Adipose tissue (tissue), 3 donors: Measurements from ENCODE around the gene PKP4. TPM values are rescaled to one million over a fixed set of nuclear protein-coding genes. Genes with fewer than 3 reads are reported as not detected.
"Not testable (repeated sequence)": the region's sequence is repeated elsewhere in the genome, so short reads cannot be mapped to it uniquely, and the experiment has no call there.

ENCODE experiments used
- H3K27ac ChIP-seq: one replicate; pipeline ENCODE4 v1.5.1; 2013; ENCODE audit warnings: low read depth, low read length
- WGBS, 3 donors: extraction: QIAGEN DNeasy Blood & Tissue Kit; methylation state at CpG; one replicate each; pipeline ENCODE4 v1.1.7; 2013; 5-methylcytosine and 5-hydroxymethylcytosine counted together
- polyA plus RNA-seq, 3 donors: library from polyadenylated mRNA; stranded (reverse); fragments of 200-250 nt; gene quantifications; one replicate each; pipeline ENCODE4 v1.2.3, GENCODE V29; 2013
- donor health status: healthy with polysubstance abuse.
- donor health status: Bipolar disorder and iron deficiency.
- donor health status: healthy.

The PKP4 gene
- polyA plus RNA-seq, 3 donors = 11.5 to 35.2 (median 25.9) TPM

DNA sequence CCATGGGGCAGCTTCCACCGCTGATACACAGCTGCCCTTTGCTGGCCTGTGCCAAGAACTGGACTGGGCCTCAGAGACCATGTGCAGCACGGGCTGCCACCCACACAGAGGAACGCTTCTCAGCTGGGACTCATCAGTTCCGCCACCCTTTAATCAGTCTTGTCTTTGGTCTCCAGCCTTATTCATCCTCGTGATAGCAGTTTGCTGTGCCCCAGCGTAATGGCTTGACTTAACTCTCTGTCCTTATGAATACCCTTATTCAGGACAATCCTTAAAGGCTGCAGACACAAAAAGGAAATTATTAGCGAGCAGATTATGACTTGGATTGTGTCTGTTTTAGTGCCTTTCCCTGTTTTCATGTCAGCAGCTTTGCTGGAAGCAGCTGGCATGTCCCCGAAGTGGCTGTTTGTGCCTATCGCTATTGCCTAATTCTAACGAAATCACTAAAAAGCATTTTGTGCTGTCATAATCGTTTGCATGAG, 229.5 kb downstream of the PKP4 start:
- H3K27ac ChIP-seq = no peak overlapping the region
- 53 to 55% (median 53%) methylated on average over 11 of the region's 11 CpGs for WGBS, 3 donors

DNA sequence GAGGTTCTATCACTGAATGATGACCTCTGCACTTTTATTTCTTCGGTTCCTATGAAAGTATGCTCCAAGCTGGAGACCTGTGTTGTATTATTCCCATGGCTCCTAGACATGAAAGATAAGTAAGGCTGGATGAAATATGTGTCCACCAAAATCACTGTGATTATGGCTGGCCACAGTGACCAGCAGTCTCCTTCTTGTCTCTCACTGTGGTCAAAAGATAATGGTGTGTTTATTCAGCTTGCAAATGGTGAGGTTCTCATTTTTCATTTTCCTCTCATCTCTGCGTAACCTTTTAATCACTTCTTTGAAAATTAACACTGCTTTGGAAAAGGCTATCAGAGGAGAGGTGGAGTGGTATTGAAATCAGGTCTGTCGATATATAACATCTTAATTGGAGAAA, 230.6 kb downstream of the PKP4 start:
- WGBS, 3 donors = 83 to 98% (median 95%) methylated on average over 3 of the region's 3 CpGs

DNA sequence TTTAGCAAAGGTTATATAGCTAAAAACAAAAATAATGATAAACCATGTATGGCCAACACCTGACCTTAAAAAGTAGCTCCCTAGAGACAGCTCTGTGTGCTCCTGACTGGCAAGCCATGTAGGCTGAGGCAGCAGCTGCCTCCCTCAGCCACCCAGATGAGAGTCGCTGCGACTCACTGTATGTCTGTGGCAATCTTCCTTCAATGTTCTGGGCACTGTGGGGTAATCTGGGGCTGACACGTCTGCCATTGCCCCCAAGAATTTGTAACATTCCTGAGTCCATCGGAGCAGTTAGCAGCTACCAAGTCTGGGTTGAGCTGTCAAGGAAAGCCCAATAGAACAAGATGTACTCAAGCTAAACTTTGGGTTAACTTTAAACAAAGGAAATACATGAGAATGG, 232.0 kb downstream of the PKP4 start:
- H3K27ac ChIP-seq = no peak overlapping the region
- 78 to 83% (median 80%) methylated on average over 4 of the region's 4 CpGs for WGBS, 3 donors

More for the DNA sequence above, 230.6 kb downstream of the PKP4 start:
- no peak overlapping the region for H3K27ac ChIP-seq

DNA sequence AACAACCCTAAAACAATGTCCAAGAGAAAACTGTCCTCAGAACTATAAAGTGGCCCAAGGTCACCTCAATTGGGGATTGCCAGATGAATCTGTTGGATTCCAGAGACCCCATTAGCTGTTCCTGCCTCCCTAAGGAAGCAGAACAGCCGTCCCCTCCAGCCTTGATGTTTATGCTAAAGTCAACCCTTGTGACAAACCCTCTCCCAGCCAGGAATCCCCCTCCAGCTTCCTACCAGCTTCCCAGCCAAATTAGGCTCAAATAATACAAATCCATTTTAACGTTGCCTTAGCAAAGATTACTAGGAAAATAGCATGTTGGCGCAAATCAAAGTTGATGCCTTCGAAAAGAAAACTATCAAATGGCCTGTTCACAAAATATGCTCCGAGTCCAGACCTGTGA, 232.6 kb downstream of the PKP4 start:
- no peak overlapping the region for H3K27ac ChIP-seq
- 77 to 86% (median 78%) methylated on average over 5 of the region's 5 CpGs for WGBS, 3 donors

DNA sequence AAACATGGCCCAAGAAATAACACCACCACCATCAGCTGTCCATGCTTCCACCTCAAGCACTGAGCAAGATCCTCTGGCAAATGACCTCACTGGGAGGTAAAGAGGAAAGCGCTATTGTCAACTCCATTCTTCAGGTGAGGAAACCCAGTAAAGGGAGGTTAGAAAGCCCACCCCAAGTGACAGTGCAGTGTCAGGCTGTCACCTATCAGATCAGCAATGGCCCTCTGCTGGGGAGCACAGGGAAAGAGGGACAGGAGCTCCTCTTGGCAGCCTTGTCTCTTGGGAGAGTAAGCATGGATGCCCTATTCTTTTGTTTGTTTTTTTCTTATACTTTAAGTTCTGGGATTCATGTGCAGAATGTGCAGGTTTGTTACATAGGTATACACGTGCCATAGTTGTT, 234.1 kb downstream of the PKP4 start:
- no peak overlapping the region for H3K27ac ChIP-seq
- WGBS, 3 donors = 88 to 93% (median 91%) methylated on average over 2 of the region's 2 CpGs

DNA sequence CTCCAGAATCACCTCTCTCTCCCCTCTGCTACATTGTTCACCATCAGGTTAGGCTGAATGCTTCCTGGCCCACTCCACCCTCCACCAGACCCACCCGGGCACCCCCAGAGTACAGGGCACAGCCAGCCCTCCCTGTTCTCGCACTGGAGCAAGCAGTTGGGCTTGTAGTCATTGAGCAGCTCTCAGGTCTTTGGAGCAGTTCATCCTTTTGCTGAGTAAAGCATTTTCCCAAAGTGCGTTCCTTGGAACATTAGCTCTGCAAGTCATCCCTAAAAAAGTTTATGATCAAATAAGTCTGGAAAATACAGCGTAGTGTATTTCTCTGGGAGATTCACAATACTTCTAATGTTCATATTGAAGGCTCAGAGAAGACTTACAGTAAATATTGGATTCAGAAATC, 234.9 kb downstream of the PKP4 start:
- 82 to 93% (median 87%) methylated on average over 4 of the region's 4 CpGs for WGBS, 3 donors
- no peak overlapping the region for H3K27ac ChIP-seq

DNA sequence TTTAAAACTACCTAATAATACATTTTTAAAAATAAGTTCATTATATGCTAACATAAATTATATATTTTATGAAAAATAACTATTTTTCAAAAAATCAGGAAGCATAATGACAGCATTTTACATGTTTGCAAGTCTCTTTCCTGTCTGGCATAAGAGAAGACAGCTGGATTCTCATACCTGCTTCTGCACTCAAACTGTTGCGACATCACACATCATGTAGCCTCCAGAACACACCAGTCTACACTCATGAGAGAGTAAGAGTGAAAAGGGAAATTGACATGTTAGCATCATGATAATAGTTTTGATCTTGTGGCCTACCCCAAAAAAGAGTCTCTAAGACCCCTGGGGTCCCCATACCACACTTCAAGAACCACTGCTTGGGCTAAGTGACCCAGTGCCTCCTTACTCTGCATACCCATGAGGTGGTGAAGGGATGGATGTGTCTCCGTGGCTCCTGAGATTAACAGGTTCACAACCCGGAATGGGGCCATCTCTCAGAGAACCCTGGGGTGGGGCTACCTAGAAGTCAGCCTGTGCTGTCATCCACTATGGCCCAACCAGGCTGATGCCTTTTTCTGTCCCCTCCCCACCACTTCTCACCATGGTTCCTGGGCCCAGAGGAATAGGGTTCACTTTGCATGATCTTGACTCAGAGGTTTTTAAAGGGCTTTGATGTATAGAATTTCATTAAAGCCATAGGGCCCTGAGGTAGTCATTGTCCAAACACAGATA, 235.8 kb downstream of the PKP4 start:
- no peak overlapping the region for H3K27ac ChIP-seq
- WGBS, 3 donors = 87 to 94% (median 90%) methylated on average over 3 of the region's 3 CpGs

DNA sequence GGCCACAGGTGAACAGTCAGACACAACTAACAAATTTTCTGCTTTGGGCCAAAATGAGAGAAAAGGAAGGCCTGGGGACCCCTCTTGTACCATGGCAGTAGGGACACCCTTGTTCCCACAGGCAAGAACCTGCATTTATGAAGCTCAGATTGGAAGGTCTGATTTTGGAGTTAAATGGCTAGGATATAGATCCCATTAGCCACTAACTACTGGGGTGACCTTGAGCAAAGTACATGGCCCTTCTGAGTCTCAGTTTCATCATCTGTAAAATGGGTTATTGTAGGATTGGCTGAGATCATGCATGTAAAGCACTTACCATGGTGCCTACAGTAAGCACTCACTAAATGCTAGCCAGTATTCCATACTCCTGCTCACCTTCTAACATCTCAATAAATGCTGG, 236.7 kb downstream of the PKP4 start:
- no peak overlapping the region for H3K27ac ChIP-seq

DNA sequence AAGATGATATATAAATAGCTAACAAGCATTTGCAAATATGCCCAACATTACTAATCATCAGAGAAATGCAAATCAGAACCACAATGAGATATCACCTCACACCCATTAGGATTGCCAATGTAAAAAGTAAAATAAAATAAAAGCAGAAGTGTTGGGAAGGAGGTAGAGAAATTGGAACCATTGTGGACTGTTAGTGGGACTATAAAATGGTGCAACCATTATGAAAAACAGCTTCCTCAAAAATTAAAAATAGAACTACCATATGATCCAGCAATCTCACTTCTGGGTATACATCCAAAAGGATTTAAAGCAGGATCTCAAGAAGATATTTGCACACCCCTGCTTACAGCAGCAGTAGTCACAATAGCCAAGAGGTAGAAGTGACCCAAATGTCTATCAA, 238.6 kb downstream of the PKP4 start:
- H3K27ac ChIP-seq = no peak overlapping the region

DNA sequence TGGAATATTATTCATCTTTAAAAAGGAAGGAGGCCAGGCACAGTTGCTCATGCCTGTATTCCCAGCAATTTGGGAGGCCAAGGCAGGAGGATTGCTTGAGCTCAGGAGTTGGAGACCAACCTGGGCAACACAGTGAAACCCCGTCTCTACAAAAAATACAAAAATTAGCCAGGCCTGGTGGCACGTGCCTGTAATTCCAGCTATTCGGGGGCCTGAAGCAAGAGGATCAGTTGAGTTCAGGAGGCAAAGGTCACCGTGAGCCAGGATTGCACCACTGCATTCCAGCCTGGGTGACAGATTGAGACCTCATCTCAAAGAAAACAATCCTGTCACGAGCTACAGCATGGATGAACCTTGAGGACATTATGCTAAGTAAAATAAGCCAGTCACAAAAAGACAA, 239.0 kb downstream of the PKP4 start:
- 81 to 92% (median 92%) methylated on average over 5 of the region's 5 CpGs for WGBS, 3 donors
- H3K27ac ChIP-seq = not testable (repeated sequence)

DNA sequence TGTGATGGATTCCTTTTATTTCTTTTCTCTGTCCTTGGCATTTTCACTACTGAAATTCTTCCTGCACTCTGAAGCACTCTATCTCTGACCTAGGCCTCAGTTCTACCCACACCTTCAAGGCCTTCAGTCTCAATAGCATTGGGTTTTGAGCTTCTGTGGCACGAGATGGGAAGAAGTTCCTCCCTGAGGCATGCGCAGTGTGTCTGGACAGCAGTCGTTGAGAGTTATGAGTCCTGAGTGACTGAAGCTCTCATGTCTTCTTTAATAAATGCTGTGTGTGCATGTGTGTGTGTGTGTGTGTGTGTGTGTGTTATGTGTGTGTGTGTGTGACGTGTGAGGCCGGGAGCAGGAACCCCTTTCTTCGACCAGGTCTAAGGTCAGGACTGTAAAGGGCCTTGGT, 242.6 kb downstream of the PKP4 start:
- 84 to 88% (median 84%) methylated on average over 6 of the region's 6 CpGs for WGBS, 3 donors

DNA sequence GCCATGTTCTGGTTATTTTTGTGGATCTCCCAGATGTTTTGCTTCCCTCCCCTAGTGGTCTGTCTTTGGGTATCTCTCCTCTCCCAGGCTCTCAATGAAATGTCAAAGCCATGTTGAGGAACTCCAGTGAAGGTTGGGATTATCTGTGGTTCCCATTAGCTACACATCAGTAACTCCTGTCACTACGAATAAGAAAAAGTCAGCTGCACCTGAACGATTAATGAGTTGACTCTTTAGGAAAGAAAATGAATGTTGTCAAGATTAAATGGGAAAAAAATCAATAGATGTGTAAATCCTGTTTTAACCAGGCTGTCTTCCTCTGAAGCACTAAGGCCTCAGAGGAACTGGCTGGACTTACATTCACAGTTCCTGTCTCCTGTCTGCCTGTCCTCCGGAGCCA, 244.3 kb downstream of the PKP4 start:
- WGBS, 3 donors = 27 to 78% (median 72%) methylated on average over 3 of the region's 3 CpGs
- H3K27ac ChIP-seq = no peak overlapping the region

More for the DNA sequence above, 242.6 kb downstream of the PKP4 start:
- H3K27ac ChIP-seq = no peak overlapping the region

DNA sequence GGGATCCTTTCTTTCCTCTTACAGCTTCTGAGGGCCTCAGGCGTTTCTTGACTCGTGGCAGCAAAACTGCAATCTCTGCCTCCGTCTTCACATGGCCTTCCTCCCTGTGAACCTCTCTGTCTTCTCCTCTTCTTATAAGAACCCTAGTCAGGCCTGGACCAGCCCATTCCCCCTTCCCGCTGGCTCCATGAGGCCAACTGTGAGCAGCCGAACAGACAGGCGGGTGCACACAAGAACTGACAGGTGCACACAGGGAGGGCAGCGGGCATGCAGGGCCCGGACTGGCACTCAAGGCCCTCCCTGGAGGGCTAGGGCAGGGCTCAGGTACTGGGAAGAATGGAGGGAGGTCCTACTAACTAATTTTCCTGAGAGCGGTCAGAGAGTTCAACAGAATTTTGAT, 246.0 kb downstream of the PKP4 start:
- 80 to 86% (median 84%) methylated on average over 9 of the region's 9 CpGs for WGBS, 3 donors
- H3K27ac ChIP-seq = no peak overlapping the region

DNA sequence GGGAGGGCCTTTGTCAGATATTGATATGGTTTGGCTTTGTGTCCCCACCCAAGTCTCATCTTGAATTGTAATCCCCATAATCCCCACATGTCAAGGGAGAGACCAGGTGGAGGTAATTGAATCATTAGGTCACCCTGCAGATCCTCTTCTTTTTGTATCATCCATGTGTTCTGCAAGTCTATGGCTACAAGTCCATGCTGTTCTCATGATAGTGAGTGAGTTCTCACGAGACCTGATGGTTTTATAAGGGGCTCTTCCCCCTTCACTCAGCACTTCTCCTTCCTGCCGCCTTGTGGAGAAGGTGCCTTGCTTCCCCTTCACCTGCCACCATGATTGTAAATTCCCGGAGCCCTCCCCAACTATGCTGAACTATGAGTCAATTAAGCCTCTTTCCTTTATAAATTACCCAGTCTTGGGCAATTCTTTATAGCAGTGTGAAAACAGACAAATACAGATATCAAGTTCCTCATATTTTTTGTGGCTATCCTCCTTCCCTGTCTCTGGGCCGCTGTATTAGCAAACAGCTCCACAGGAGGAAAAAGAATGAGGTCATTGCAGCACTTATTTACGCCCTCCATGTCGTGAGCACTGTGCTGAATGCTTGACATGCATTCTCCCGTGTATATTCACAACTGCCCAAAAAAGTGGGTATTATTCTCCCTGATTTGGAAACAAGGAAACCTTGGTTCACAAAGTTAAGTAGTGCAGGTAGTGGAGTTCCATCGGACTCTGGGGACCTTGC, 248.1 kb downstream of the PKP4 start:
- 75 to 92% (median 82%) methylated on average over 8 of the region's 8 CpGs for WGBS, 3 donors
- not testable (repeated sequence) for H3K27ac ChIP-seq

DNA sequence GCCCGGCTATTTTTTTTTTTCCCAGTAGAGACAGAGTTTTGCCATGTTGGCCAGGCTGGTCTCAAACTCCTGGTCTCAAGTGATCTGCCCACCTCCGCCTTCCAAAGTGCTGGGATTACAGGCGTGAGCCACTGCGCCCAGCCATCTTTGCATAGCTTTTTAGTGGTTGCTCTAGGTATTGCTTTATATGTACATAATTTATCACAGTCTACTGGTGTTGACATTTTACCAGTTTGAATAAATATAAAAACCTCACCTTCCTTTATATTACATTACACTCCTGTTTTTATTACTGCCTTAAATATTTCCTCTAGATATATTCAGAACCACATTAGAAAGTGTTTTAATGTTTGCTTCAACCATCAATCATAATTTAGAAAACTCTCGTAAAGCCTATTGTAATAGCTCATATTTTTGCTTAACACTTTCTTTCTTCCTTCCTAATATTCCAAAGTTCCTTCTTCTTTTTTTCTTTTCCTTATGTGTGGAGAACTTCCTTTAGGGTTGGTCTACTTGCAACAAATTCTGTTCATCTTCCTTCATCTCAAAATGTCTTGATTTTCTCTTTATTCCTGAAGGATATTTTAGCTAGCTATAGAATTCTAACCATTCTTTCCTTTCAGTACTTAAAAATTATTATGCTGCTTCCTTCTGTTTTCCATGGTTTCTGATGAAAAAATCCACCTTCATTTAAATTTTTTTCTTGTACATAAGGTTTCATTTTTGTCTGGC, 256.2 kb downstream of the PKP4 start:
- 90 to 96% (median 94%) methylated on average over 5 of the region's 5 CpGs for WGBS, 3 donors
- H3K27ac ChIP-seq = no peak overlapping the region

DNA sequence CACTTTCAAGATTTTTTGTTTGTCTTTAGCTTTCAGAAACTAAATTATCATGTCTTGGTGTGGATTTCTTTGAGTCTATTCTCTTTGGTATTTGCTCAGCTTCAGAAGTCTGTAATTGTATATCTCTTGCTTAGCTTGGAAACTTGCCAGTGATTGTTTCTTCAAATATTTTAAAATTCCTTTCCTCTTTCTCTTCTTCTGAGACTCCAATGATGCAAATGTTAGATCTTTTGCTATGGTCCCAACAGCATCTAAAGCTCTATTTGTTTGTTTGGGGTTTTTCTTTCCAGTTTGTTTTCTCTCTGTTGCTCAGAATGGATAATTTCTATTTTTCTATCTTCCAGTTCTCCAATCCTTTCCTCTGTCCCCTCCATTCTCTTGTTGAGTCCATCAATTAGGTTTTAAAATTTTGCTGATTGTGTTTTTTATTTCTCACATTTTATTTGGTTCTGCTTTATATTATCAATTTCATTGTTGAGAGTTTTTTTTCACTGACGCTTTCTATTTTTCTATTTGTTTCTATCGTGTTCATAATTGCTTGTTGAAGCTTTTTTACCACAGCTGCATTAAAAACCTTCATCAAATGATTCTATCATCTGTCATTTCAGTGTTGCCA, 256.9 kb downstream of the PKP4 start:
- H3K27ac ChIP-seq = no peak overlapping the region
- 92 to 94% (median 94%) methylated on average over 2 of the region's 2 CpGs for WGBS, 3 donors

DNA sequence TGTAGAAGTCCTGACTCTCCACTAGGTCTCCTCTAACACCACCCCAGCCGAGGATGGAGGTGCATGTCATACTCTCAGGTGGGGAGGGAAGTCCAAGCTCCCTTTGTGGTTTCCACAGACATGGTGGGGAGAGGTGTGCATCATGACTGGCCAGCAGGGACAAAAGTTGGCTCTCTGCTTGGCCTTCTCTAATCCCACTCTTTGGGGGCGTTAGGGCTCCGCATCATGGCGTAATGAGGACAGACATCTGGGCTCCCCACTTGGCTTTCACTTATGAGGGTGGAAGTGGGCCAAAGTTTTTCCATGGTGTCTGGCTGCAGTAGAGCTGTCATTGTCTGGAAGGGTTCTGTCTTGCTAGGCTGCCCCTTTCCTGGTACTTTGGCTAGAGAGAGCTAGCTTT, 257.7 kb downstream of the PKP4 start:
- 71 to 82% (median 74%) methylated on average over 4 of the region's 4 CpGs for WGBS, 3 donors
- no peak overlapping the region for H3K27ac ChIP-seq

DNA sequence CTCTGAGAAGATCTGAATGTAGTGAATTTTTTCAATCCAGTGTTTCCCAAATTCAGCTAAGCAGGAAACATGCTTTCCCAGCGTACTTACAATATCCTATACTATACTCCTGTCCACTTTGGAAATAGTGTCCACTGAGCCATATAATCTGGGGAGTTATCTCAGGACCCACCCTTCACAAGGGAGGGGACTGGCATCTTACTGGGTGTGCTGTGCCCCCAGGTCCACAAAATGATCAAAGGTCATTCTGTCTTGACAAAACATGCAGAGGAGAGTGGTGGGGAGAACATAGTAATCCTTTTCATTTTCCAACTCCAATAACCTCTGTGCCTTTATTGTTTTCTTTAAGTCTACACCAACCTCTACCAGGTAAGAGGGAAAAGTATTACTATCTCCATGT, 258.6 kb downstream of the PKP4 start:
- no peak overlapping the region for H3K27ac ChIP-seq
- WGBS, 3 donors = 86 to 94% (median 94%) methylated on average over 1 of the region's 1 CpG
